NCI-H187 treated with DMSO at 0.1 percent for 48 hours (cell line): ENCODE data around the gene MMRN1.

Experiments
- DNase-seq: peaks from one replicate; lab custom pipeline; 2025; lab: John Stamatoyannopoulos, UW

MMRN1 gene, protein sequence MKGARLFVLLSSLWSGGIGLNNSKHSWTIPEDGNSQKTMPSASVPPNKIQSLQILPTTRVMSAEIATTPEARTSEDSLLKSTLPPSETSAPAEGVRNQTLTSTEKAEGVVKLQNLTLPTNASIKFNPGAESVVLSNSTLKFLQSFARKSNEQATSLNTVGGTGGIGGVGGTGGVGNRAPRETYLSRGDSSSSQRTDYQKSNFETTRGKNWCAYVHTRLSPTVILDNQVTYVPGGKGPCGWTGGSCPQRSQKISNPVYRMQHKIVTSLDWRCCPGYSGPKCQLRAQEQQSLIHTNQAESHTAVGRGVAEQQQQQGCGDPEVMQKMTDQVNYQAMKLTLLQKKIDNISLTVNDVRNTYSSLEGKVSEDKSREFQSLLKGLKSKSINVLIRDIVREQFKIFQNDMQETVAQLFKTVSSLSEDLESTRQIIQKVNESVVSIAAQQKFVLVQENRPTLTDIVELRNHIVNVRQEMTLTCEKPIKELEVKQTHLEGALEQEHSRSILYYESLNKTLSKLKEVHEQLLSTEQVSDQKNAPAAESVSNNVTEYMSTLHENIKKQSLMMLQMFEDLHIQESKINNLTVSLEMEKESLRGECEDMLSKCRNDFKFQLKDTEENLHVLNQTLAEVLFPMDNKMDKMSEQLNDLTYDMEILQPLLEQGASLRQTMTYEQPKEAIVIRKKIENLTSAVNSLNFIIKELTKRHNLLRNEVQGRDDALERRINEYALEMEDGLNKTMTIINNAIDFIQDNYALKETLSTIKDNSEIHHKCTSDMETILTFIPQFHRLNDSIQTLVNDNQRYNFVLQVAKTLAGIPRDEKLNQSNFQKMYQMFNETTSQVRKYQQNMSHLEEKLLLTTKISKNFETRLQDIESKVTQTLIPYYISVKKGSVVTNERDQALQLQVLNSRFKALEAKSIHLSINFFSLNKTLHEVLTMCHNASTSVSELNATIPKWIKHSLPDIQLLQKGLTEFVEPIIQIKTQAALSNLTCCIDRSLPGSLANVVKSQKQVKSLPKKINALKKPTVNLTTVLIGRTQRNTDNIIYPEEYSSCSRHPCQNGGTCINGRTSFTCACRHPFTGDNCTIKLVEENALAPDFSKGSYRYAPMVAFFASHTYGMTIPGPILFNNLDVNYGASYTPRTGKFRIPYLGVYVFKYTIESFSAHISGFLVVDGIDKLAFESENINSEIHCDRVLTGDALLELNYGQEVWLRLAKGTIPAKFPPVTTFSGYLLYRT

GRCh38 chr4:89894649-89895550 is at the start of gene MMRN1:
Gene MMRN1 (plus strand): TSS chr4:89894854. CDS start chr4:89894972, 118 bp downstream.
- DNase-seq: no peak

DNA sequence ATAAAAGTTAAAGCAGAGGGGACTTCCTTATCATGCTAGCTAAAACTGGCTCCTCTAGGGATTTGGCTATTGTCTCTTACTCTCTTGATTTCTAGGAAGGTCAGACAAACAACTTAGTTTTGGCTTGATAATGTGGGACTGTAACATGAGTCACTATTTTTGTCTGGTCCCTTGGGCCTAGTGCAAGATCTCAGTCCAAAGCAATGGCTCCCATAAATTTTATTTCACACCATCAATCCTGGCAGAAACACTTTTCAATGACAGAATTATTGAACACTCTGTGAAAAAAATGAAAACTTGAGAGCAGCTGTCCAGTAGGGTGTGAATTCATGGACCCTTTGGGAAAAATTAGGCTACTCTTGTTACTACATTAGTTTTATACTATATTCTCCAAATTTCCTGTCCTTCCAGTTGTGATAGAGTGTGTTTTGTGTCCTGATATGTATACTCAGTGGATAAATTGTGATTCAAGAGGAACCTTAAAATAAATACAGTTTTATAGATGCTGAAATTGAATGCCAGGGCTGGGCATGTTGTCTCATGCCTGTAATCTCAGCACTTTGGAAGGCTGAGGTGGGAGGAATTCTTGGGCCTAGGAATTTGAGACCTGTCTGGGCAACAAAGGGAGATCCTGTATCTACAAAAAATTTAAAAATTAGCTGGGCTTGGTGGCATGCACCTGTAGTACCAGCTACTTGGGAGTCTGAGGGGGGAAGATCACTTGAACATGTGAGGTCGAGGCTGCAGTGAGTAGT is 46.9 kb upstream of the MMRN1 start:
- peak; percentile 27 for DNase-seq

- DNase-seq: no peak
These were observed 39.4 kb upstream of the MMRN1 start for GRCh38 chr4:89855236-89855635.

DNA sequence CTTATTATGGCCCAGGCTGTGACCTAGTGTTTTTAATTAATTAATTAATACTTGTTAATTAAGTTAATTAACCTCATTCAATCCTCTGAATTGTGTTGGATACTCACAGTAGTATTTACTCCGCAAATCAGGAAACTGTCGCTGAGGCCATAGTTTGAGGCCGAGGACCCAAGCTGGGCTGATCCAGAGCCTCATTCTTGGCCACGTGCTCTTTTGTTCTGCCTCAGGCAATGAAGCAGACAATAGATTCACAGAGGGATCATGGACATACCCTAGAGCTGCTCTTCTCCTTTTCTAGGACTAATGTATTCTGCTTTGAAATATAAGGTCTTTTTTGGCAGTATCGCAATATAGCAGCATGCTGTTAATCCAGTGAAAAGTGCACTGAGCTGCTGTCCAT is 33.7 kb upstream of the MMRN1 start:
- DNase-seq: no peak

DNA sequence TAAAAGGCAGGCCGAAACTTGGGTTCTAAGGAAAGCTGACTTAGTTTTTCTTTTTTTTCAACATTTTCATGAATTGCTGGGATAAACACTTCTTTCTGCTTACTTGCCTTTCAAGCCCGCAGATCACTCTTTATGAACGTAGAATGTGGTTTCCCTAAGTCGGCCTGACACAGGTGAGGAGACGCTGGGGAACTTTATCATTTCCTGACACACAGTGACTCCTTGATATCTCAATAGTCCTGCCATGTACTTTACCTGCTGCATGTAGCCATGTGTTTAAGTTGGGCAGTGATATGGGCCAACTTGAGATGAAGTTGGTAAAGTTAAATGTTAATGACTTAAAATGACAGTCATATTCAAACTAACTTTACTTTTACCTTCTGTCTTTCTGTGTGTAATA is 31.1 kb upstream of the MMRN1 start:
- no peak for DNase-seq

DNA sequence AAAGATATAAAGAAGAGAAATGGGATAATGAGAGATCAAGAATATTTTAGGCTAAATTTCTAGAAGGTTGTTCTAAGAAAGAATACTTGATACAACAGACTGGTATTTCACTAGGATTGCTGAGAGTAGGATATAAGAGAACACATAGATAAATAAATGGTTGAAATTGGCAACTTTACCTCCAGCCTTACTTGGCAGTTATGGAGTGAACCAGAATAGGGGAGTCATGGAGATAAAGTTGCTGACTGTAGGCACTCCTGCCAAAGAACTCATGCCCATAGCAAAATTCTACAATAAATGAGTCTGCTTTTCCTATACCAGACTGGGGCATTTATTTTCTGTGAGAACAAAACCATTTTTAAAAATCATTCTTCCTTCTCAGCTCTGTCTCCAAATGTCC is 26.4 kb upstream of the MMRN1 start:
- DNase-seq: no peak

- DNase-seq: no peak
These were observed 25.6 kb upstream of the MMRN1 start for GRCh38 chr4:89868999-89869589.

- DNase-seq: no peak
These were observed 23.4 kb upstream of the MMRN1 start for GRCh38 chr4:89871211-89871610.

- DNase-seq: no peak
These were observed 18.1 kb upstream of the MMRN1 start for GRCh38 chr4:89876548-89876947.

DNA sequence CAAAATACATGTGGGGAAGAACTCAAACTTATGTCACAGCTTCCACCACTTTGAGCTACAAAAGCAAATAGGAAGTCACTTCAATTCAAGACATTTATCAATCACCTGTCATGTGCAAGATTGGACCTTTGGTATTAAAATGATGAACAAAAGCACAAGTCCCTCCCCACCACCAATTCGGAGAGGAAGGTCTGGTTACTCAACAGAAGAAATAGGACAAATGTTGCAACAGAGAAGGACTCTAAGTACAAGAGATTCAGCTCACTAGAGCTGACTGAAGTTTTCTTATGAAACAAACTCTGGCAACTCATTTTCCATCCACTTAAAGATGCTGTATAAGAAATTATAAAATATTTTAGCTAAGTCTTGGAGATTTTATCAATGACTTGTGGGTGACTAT is 16.0 kb upstream of the MMRN1 start:
- DNase-seq: no peak

DNA sequence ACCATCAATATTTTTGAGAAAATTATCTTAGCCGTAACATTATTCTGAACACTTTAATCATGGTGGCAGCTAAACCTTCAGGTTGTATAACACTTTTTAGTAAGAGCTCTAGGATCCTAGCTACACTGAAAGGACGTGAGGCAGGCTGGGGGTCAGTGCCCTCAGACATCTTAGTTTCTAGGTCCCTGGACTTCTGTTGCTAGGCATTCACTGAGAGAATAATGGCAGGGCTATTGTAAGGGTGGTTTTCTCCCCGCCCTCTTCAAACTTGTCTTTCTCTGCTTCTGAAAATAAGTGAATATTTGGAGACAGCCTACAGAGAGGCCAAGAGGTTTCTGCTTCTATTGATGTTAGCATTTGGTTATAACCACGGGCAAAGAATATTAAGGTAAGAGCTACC is 15.4 kb upstream of the MMRN1 start:
- no peak for DNase-seq

DNA sequence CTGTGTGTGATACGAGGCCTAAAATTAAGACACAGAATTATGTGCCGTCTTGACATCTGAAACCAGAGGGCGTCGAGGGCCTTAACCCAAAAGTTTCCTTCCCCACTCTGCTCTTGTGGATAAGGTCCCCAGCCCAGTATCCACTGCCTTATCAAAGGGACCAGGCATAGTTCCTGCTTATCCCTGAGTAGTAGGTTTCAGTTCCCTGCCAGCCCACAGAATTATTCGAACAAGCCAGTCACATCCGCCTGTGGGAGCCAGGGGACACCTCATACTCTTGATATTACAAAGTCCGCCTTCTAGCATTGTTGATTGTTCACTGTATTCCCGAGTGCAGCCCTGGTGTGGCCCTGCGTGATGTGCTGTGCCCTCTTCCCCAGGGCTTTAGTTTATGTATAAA is 5.4 kb upstream of the MMRN1 start:
- DNase-seq: no peak

DNA sequence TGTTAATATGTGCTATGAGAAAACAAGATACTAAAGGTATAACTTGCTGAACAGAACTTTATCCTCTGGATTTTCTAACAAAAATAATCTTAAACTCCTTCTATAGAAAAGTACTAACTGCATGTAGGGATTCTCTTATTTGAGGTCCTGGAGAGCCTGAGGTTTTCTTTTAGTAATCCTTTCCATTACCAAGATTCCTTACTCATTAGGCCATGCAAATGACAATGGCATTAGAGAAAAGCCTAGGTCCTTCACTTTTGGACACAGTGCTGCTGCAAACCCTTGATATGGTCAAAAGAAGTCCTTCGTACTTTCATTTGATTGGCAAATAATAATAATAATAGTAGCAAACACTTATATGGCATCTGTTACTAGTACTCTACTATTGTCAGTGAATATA is 3.2 kb downstream of the MMRN1 start:
- DNase-seq: no peak

DNA sequence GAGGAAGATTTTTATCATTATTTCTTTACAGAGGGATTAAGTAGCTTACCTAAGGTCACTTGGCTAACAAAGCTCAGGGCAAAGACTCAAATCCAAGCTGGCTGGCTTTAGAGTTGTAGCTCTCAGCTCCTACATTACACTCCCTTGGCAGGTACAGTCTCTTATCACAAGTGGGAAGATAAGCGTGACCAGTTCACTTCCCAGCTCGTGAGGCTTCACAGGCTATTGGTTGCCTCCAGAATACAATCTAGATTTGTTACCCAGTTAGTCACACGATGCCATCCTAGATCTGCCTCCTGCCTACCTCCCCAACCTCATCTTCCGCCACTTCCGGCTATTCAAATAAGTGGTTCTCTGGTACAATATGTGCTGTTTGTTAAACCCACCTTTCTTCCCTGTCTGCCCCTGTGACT is 3.7 kb downstream of the MMRN1 start:
- DNase-seq: no peak

- DNase-seq: no peak
These were observed 4.5 kb downstream of the MMRN1 start for GRCh38 chr4:89899152-89899551.

DNA sequence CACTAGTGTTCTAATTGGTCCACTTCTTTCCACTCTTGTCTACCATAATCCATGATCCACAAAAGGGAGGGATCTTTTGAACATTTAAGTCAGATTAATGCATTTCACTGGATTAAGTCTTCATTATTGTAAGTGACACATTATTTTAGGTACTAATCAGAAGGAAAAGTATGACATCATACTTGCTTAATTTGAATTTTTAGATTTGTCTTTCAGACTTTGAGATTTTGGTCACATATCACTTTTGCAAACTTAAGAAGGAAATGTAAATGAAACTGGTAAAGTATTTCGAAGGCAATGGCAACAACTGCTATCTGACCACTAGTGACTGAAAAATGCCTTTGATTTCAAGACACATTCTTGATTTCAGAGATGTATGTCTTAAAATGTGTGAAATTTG is 5.2 kb downstream of the MMRN1 start:
- DNase-seq: no peak

GRCh38 chr4:89901808-89902431 is 7.3 kb downstream of the MMRN1 start:
- peak; percentile 14 for DNase-seq

DNA sequence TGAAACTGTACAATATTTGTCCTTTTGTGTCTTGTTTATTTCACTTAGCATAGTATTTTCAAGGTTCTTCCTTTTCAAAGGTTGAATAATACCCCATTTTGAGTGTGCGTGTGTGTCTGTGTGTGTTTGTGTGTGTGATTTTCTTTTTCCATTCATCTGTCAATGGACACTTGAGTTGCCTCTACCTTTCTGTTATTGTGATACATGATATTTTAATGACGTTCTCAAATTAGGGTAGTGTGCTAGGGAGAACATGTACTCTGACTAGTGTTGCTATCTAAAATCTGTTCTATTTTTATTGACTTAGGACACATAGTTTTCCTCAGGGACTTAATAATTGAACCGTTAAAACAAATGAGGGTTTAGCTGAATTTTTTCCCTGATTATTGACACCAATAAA is 9.9 kb downstream of the MMRN1 start:
- peak; percentile 57 for DNase-seq

GRCh38 chr4:89906316-89906715 is 11.7 kb downstream of the MMRN1 start:
- DNase-seq: no peak
